Measurements from ENCODE around the gene OXCT2.

The OXCT2 gene

DNA sequence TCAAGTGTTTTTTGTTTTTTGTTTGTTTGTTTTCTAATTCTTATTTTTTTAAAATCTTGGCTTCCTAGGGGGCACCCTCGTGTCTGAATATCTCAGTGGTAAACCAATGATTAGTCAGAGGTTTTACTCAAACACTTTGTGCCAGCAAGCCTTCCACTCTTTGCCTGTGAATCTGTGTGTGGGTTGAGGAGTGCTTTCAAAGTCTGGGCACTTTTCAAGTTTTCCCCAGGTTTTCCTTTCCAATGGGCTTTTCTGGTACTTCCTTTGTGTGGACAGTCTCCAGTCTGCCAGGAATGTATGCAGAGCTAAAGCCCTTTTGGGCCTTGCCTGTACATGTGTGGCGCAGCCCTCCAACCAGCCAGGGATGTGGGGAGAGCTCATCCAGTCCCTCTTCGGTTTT lies 42.1 kb downstream of the OXCT2 start:
- DNase-seq: no peak

DNA sequence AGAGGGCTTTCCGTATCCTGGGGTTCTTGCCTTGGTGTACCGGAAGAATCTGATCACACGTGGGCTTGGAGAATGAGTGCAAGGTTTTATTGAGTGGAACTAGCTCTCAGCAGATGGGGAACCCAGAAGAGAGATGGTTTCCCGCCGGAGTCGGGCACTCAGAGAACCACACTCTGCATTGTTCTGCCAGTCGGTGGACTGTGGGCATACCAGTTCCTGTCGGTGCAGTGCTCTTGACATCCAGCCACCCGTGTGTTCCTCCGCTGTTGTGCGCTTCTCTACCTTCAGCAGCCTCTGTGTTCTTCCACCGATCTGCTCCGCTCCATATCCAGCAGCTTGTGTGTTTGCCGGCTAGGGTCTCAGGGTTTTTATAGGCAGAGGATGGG lies 43.2 kb downstream of the OXCT2 start:
- no peak for DNase-seq

DNA sequence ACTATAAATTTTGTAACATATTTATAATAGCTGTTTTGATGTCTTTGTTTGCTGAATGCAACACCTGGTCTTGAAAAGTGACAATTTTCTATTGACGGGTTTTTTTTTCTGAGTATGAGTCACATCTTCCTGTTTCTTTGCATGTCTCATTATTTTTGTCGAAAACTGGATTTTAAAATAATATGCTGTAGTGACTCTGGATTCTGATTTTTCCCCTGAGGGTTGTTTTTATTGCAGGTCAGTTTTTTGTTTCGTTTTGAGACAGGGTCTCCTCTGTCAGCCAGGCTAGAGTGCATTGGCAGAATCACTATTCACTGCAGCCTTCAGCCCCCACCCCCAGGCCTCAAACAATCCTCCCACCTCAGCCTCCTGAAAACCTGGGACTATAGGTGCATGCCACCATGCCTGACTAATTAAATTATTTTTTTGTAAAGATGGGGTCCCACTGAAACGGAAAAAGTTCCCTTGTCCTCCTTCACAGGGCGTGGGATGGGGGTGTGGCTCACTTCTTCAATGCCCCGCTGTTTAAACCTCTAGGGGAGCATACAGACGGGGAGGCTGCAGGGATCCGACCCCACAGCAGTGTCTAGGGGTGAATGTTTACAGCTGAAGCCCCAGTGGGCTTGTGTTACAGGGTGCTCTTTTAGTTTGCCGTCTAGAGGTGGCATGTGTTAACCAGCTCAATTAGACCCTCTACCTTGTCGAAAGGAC lies 43.8 kb downstream of the OXCT2 start:
- no peak for DNase-seq

DNA sequence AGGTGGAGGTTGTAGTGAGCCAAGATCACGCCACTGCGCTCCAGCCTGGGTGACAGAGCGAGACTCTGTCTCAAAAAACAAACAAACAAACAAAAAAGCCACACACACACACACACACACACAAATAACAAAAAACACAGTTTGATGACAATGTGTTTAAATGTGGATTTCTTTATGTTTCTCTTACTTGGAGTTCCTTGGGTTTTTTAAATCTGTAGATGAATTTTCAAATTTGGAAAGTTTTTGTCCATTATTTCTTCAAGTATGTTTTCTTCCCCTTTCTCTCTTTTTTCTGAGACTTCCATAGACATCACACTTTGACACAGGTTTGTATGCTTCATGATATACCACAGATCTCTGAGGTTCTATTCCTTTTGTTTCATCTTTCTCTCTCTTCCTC lies 44.5 kb downstream of the OXCT2 start:
- DNase-seq: no peak

DNA sequence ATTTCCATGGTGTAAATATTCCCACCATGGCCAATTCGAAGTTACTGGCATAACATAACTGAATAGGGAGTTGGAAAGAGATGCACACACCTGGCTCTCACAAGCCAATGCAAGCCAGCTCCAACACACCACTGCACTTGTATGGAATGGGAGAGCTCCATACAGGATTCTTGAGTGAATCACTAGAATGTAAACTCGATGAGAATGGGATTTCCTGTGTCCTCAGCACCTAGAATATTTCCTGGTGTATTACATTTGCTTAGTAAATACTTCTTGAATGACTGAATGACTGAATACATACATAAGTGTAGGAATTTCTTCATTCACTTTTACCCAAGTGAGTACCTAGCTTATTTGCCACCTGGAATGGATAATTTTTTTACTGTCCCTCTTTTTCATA lies 48.7 kb downstream of the OXCT2 start:
- no peak for DNase-seq

DNA sequence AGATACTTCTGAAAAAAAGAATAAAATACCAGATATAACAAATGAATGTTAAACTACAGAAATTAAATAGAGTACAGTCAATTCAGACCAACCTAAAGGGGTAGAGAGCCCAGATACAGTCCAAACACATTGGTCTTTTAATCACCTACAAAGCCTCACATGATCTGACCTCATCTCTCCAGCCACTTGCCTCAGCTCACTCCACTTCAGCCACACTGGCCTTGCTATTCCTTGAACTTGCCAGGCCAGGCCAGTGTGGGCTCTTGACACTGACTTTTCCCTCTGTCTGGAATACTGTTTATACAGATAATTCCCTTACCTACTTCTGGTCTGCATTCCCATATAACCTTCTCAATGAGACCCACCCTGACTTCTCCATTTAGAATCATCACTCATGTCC lies 49.5 kb downstream of the OXCT2 start:
- DNase-seq: no peak

DNA sequence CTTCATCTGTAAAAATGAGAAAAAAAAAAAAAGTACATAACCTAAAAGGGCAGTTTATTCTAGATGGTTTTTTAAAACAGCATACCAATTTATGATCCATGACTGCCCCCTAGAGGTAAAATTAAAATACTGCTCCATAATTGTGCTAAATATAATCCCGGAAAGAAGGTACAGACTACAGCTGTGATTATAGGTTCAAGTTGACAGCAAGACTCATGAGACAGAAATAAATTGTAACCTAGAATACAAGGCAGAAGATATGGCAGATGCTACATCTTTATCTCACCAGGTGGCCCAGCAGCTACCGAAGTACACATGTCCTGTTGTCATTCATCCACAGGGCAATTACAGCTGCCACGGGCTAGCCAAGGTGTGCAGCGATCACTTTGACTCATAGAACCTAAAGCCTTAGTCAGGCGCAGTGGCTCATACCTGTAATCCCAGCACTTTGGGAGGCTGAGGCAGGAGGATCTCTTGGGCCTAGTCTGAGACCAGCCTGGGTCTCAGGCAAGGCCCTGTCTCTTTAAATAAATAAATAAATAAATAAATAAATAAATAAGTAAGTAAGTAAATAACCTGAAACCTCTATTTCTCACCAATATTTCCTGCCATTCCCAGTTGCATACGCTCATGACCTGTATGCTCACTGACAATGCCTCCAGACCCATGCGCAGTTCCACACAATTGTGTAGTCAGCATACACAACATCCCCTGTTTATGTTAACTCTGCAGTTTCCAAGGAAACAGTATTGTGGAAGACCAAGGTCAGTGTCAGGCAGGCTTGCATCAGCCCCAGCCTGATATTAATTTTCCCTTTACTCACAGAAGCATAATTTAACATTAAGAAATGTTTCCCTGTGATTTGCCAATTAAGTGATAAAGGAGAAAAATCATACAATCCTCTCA lies 50.8 kb downstream of the OXCT2 start:
- DNase-seq: no peak
